GM04503 (cell line): ENCODE measurements around the gene ZNF182.
A peak's percentile ranks its signal among the peaks of the same experiment; 100 is the strongest.
"Not testable (repeated sequence)": the region's sequence is repeated elsewhere in the genome, so short reads cannot be mapped to it uniquely, and the experiment has no call there.

Experiments
- DNase-seq: peaks from one replicate; pipeline ENCODE4 v3.0.0-alpha.2; 2012; ENCODE audit warnings: low read depth

Gene ZNF182

DNA sequence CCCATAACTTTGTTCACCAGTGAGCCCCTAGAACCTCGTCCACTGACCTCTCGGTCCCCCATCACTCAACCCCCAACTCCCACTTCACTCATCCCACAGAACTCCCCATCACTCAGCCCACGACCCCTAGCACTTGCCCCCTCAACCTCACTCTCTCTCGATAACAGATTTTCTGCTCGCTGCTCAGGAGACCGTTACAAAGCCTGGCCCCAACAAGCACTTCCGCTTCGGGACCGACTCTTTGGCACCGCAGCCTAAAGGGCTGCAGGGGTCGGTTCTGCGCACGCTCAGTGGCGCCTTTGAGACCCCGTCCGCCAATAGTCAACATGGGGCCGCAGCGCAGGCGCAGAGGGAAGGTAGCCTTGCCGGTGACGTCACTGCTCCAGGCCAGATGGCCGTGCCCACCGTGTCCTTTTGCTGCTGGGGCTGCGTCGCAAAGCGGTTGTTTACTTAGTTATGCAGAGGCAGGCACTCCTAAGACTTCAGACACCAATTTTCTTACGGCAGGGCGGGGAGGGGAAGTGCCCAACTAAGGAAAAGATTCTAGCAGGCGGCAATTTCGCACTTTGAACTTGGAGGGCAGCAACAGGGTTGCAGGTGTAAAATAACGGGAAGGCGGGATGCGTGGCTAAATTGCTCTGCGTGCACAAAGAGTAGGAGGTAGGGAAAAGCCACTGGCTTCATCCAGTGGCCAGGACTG, at the start of gene ZNF182:
TSS of gene ZNF182 (minus strand) at position 232 of the 700 bp plus-strand sequence. CDS start 1,380 bp downstream, outside the sequence.
- no peak for DNase-seq

DNA sequence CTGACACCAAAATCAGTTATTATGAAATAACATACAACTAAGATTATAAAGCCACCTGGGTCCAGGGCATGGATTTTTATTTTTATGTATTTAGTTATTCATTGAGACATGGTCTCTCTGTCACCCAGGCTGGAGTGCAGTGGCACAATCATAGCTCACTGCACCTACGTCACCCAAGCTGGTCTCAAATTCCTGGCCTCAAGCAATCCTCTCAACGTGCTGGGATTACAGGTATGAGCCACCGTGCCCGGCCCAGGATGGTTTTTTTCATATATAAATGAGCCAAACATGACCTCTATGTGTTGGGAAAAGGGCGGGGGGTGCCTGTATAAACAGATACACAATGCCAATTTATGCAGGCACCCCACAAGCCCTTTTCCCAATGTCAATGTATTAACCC, 43.1 kb upstream of the ZNF182 start:
- DNase-seq = no peak

DNA sequence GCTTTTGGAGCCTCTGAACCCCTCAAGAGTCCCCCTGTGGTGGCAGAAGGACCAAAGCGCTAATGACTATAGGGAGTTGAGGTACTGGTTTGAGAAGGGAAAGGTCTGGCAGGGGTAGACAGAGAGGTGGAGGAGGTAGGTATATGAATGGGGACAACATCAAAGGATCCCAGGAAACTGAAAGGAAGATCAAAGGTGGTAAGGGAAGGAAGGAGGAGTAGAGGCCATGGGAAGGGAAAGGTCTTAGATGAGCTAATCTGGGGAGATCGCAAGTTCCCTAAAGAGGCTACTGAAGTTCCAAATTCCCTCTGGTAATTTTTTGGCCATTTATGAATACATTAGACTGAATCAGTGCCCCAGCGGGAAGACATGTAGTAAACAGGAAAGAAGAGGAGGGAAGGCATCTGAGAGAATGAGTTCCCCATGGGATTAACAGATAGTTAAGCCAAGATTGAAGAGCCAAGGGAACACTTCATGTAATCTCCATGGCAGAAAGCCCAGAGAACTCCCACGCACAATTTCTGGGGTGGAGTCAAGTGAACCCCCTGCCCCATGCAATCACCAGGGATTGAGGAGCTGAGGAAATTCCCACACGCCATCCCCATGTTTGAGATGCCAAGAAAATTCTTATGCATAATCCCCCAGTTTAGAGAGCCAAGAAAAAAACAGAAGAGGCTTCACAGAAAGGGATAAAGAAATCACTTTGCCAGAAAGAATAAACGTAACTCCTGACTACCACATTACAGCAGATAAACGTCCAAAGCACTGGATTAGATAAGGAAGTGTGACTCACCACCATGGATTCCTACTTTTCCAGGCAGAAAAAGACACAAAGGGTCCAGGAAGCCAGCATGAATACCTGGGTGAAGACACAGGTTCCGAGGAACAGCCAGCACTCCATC, 41.9 kb upstream of the ZNF182 start:
- DNase-seq = peak; percentile 25

DNA sequence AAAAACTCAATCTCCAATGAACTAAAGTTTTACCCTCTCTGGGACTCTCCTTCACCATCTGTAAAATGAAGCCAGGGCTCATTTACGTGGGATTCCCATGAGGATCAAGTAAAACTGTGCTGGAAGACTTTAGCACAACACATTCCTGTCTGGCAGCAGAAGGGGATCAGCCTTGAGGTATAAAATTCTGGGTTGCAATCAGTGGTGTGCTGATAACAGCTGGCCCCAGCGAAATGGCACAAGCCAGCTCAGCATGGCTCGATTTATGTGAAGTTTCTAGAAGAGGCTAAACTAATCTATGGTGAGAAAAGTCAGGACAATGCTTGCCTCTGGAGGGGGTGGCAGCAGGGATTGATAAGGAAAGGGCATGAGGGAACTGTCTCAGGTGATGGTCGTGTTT, 39.3 kb upstream of the ZNF182 start:
- no peak for DNase-seq

DNA sequence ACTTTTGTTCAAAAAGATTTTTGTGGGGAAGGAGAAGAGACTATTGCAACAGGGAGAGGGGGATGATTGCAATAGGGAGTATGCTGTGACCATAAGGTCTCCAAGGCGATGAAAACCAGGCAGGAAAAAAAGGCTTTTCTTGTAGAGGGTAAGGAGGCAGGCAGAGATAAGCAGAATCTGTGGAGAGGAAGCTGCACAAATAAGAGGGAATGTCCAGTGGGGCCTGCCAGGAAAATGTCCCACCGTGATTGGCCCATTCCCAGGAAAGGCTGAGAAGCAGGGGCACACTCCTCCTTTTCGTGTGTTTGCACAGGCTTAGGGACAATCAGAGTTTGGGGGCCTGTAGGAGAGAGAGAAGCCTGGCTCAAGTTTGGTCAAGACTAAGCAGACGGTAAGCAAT, 32.1 kb upstream of the ZNF182 start:
- DNase-seq = no peak

DNA sequence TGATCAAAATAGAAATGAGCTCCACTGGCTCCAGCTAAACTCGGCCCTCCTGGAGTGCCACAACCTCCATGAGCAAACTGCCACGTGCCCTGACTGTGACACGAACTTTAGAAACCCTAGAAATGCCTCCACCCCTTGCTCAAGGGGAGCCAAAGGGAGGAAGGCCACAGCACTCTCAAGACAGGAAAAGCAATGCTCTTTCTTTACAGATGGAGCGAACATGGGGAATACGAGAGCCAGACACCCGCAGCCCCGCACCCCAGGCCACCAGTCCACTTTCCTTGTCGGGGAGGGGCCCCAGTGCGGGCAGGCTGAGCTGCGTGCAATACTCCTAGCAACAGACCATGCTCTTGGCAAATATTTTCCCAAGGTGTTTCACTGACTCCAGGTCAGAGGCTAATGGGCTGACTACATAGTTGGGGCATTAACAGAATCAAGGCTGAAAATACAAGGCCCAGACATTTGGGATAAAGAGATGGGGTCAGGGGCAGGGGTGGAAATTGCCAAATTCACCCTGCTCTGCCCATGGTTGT, 26.9 kb upstream of the ZNF182 start:
- not testable (repeated sequence) for DNase-seq

DNA sequence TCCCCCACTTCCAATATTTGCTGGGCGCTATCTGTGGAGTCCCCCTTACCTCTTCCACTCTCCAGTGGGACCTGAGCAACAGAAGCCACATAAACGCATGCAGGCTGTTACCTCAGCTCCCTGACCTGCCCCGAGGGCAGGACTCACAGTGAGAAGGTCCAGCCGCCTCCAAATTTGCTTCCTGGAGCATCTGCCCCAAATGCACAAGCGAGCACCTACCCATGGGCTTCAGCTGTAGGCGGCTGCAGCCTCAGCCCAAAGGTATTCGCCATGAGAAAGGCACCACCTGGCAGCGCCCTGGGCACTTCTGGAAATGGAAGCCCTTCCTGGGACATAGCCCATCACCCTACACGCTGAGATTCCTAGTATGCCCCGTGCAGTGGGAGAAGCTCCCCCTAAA, 26.4 kb upstream of the ZNF182 start:
- DNase-seq = no peak

DNA sequence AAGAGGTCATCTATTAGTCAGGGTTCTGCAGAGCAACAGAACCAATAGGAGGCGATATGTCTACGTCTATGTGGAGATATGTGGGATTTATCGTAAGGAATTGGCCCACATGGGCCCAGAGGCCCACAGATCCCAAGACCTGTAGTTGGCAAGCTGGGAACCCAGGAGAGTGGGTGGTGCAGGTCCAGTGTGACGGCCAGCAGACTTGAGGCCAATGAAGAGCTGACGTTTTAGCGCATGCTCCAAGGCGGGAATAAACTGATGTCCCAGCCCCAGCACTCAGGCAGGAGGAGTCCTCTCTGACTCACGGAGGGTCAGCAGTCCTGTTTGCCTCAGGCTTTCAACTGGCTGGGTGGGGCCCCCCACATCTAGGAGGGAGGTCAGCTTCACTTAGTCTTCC, 24.3 kb upstream of the ZNF182 start:
- DNase-seq = no peak

DNA sequence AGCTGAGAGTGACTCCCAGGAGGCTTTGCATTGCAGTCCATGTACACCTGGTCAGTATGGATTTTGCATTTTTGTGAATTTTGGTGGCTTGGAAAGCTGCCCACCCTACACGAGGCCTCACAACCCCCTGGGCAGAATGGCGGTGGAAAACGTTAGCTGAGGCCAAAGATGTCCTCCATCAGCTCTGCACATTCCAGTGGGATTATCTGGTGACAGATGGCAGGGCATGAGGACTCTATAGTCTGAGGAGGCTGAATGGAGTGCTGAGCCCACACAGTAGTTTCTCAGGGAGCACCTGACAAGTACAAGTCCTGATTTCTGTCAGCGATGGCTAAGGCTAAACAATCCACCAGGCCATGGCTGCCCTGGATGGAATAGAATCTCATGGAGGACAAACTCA, 23.8 kb upstream of the ZNF182 start:
- DNase-seq = not testable (repeated sequence)

DNA sequence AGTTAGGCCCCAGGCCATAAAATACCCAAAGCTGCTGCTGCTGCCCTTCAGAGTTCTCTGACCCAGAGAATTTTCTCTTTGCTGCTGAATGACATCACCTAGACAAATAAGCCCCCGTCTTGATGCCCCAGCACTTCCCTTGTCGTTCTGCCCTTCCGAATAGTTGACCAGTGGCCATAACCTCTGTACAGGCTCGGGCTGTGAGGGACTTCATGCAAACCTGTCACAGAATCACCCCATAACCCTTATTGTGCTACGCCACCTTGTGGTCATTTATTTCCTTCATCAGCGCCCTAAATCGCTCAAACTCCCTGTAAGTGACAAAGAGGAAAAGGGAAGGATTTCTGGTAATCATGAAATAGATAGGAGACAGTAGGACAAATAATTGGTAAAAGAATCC, 21.8 kb upstream of the ZNF182 start:
- no peak for DNase-seq

DNA sequence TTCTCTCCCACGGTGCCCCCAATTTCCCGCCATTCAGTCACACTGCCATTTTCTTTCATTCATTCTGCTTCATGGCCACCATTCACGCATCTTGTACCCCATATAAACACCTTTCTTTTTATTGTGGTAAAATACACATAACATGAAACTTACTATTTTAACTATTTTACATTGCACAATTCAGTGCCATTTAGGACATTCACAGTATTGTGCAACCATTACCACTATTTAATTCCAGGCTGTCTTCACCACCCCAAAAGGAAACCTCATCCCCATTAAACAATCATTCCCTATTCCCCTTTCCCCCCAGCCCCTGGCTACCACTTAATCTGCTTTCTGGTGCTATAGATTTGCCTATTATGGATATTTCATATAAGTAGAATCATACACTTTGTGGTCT, 18.9 kb upstream of the ZNF182 start:
- no peak for DNase-seq

DNA sequence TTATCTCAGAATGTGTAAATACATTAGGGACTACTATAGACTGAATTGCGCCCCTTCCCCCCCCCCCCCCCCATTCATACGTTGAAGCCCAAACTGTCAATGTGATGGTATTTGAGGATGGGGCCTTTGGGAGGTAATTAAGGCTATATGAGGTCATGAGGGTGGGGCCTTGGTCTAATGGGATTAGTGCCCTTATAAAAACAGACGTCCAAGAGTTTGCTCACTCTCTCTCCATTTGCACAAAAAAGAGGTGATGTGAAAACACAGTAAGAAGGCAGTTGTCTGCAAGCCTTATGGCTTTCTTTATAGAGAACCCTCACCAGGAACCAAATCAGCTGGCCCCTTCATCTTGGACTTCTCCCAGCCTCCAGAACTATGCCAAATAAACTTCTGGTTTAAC, 18.3 kb upstream of the ZNF182 start:
- no peak for DNase-seq

DNA sequence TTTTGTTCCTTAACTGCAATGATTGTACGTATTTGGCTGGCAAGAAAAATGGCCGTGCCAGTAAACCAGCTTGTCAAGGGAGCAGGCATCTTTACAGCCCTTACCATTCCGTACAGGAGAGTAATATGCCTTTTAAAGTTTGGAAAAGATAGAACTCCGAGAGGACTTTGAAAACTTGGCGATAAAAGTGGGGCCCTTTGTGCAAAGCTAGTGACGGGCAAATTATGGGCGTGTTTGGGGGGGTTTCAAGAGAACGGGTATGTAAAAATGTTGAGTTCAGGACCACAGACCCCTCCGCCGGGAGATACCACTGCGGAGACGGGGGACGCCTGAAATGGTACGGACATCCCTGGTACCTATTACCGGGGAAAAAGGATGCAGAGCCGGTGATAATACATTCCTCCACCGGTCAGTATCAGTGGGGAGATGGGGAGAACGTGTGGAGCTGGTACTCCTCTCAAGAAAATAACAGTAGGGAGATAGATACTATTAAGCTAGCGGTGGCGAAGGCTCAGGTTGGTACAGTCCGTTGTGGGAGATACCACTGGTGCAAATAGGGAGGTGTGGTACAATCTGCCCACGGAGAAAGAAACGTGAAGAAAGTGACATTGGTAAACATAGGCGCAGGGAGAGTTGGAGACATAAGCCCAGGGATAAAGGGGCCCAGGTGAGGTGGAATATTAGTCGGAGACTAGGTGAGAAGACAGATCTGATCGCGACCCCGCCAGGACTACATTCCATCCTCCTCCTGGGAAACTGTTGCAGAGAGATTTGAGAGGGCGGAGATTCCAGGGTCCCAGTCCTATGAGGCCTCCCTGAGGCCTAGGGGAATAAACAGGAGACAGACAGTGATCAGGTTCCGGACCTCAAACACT, 17.5 kb upstream of the ZNF182 start:
- peak; percentile 49 for DNase-seq

DNA sequence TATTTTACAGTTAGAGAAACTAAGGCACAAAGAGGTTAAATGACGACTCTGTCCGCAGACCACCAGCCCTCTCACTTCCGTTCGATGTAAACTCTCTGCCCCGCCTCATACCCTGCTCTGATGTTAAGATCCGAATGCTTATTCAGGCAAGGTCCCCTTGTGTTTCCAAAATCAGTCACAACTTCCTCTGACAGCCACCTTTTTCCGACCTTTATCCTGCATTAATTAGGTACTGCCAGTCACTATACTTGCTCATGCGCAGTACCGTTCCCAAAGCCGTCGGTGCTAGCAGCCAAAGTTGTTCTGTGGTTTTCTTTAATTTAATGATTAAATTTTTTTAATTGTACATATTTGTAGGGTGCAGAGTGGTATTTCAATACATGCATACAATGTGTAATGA, 16.7 kb upstream of the ZNF182 start:
- not testable (repeated sequence) for DNase-seq

DNA sequence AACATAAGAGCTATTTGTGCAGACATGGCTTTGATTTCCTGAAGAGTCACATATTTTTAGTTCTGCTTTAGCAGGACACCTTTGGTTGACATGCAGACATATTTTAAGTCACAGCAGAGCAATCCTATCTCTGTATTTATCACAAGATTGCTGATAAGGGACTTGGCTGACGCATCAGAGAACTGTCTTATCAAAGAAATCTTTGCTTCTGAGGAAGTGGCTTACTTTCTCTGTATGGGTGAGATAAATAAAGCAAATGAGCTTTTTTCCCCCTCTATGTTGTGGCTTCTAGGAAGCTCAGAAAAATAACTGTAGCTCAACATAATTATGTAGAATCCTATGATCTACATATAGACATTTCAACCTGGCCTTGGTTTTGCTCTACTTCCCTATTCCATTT, 16.1 kb upstream of the ZNF182 start:
- not testable (repeated sequence) for DNase-seq

DNA sequence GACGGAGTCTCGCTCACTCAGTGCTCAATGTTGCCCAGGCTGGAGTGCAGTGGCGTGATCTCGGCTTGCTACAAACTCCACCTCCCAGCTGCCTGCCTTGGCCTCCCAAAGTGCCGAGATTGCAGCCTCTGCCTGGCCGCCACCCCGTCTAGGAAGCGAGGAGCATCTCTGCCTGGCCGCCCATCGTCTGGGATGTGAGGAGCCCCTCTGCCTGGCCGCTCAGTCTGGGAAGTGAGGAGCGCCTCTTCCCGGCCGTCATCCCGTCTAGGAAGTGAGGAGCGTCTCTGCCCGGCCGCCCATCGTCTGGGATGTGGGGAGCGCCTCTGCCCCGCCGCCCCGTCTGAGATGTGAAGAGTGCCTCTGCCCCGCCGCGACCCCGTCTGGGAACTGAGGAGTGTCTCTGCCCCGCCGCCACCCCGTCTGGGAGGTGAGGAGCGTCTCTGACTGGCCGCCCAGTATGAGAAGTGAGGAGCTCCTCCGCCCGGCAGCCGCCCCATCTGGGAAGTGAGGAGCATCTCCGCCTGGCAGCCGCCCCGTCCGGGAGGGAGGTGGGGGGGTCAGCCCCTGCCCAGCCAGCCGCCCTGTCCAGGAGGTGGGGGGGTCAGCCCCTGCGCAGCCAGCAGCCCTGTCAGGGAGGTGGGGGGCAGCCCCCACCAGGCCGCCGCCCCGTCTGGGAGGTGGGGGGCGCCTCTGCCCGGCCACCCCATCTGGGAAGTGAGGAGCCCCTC, 13.0 kb upstream of the ZNF182 start:
- DNase-seq = not testable (repeated sequence)

DNA sequence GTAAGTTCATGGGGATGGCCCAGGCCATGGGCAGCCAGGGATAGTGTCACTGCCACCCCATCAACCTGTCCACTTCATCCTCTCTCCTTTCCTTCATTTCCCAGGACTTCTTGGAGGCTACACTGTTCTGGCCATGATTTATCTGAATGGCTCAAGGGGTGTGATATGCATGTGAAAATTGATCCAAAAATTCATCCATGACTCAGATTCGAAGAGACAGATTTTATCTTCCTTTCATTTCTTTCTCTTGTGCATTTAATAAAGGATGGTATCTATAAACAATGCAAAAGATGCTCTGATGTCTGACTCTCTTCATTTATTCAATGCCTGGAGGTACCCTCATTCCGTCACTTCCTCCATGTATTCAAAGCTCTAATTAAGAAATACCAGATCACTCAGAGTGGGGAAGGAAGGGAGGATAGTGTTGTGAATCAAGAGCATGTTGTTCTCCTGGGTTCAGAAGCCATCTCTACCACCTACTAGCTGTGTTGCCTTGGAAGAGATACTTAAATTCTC, 5.7 kb upstream of the ZNF182 start:
- not testable (repeated sequence) for DNase-seq

DNA sequence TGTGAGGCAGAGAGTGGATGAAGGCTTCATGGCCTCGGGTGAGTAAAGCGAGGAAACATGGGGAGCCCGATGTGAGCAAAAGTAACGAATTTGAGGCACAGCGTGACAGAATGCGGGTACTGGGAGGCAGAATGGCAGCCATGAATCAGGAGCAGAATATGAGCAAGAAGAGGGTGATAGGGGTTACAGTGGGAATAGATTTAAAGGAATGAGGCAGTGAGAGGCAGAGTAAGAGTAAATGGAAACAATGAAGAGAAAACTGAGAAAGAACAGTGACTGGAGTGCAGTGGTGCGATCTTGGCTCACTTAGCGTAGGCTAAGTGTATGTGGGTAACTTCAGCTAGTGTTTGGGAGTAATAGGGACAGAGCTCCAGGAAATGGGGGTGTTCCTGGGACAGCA, 2.9 kb upstream of the ZNF182 start, which contains the start of gene SPACA5:
TSS of gene SPACA5 (plus strand) at position 301 of the 400 bp plus-strand sequence. CDS start 815 bp downstream, outside the sequence.
- DNase-seq = not testable (repeated sequence)

DNA sequence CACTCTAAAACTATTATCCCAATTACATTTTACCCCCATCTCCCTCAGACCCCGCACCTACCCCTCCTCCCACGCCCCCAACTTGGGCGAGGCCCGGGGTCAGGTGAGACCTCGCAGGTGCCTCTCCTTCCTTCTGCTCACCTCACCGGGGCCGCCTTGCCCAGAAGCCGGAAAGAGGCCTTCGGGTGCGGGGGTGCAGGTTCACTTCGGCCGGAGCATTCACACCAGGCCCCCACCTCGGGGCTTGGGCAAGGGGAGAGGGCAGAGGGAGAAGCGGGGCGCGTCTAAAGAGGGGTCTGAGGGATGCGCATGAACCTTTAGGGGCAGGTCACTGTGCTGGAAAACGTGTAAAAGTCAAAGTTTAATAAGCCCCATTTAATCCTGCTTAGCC, 427 bp downstream of the ZNF182 start:
- no peak for DNase-seq

DNA sequence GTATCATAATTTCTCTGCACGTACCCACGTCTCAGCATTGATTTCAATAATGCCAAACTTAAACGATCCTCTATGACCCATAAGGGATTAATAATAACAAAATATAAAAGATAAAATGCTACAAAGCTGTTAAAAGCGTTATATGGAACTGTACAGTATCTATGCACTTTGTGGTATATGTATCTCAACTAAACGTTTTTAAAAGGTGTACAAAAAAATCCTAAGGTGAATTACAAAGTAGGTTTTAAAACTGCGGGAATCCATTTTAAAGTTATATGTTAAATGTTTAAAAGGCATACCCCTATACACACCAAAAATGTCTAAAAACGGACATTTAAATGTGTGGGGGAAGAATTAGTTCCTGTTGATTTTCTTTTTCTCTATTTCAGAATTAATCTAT, 860 bp downstream of the ZNF182 start:
- no peak for DNase-seq

DNA sequence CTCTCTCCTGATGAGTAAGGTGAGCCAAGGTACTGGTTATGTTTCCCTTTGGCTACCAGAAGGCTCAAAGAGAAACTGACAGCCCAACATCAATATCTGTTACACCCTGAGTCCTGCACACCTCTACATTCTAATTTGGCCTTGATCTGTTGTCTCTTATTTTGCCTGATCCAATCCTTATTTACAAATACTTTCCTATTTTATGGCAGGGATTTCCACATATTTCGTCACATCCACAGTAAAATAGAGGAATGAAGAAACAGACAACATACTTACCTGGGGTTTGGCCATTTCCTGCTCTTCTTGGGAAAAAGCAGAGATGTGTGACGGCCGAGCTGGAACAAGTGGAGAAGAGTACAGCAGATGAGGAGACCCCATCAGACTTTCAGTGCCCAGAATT, 1.5 kb downstream of the ZNF182 start:
- DNase-seq = no peak
